GM21786 (cell line): ENCODE results near the gene SH3RF3.

ENCODE experiments used
- ATAC-seq: cut with Tn5 transposase; IDR thresholded peaks from one replicate; pipeline ENCODE4 v1.9.1; 2021; ENCODE audit not compliant: unreplicated experiment

The SH3RF3 gene

GRCh38 chr2:109347626-109348025 lies 218.6 kb downstream of the SH3RF3 start:
- ATAC-seq = no peak

- ATAC-seq = no peak
These were observed 219.2 kb downstream of the SH3RF3 start for GRCh38 chr2:109348190-109348589.

DNA sequence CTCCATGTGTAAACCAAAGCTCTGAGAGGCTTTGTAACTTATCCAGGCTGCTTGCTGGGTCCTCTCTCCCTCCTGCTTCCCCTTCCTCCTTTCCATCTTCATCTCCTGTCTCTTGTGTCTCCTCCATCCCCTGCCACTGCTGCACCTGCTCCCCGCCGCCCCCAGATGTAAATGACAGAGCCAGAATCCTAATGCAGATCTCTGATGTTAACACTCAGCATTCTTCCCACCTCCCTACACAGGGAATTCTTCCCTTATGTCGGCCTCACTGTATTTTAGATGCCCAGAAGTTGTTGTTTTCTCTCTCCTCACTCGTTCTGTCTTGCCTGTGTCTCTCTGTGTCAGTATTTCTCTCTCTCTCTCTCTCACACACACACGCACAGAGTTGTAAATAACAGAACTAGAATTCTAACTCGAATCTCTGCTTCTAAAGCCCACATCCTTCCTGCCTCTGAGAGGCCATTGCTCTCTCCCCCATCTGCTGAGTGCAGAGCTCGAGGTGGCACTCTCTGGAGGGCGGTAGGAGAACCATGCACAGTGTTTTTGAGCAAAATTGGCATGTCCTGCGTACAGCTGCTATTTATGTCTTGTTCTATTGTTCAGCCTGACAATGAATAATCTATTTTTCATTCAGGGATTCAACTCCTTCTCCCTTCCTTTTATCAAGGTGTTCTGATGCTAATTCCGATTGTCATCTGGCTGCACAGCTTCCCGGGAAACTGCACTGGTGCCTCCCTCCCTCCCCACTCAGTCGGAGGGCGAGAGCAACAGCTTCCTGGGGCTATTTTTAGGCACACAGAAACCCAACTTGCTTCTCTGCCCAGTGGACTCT lies 219.9 kb downstream of the SH3RF3 start:
- peak; percentile 70 for ATAC-seq

- ATAC-seq = no peak
These were observed 220.8 kb downstream of the SH3RF3 start for GRCh38 chr2:109349503-109350465.

- no peak for ATAC-seq
These were observed 221.5 kb downstream of the SH3RF3 start for GRCh38 chr2:109350526-109350925.

- ATAC-seq = no peak
These were observed 222.3 kb downstream of the SH3RF3 start for GRCh38 chr2:109351164-109351756.

DNA sequence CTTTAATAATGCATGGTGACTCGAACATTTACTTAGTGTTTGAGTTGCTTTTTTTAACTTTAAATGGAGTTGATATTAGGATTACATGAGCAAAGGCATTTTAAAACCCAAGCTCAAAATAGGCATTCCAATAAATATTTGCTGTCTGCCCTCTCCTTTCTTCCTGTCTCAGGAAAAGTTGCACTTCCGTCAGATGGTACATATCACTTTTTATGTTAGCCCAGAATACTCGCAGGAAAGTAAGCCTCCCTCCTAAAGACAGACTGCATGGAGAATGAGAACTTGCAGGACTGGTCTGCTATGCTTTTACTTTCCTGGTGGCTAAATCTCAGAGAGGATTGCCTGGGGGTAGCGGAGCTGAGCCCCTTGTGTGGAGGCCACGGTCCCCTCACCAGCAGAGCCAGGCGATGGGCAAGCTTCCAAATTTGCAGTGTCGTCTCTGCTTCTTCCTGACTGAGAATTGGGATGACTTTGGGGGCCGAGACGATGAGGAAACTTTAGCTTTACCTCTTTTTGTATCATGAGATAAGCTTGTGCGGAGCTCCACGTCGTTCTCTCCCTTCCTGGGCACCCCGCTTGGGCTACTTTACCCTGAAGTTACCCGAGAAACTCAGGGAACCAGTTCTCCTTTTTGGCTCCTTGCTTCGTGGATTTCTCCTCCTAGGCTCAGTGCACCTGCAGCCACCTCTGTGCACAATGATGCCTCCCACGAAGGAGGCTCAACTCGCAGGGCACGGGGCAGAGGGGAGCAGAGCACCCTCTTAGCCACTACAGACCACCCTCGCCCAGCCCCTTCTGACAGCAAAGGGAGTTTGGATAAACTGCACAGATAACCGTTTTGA lies 223.3 kb downstream of the SH3RF3 start:
- no peak for ATAC-seq

DNA sequence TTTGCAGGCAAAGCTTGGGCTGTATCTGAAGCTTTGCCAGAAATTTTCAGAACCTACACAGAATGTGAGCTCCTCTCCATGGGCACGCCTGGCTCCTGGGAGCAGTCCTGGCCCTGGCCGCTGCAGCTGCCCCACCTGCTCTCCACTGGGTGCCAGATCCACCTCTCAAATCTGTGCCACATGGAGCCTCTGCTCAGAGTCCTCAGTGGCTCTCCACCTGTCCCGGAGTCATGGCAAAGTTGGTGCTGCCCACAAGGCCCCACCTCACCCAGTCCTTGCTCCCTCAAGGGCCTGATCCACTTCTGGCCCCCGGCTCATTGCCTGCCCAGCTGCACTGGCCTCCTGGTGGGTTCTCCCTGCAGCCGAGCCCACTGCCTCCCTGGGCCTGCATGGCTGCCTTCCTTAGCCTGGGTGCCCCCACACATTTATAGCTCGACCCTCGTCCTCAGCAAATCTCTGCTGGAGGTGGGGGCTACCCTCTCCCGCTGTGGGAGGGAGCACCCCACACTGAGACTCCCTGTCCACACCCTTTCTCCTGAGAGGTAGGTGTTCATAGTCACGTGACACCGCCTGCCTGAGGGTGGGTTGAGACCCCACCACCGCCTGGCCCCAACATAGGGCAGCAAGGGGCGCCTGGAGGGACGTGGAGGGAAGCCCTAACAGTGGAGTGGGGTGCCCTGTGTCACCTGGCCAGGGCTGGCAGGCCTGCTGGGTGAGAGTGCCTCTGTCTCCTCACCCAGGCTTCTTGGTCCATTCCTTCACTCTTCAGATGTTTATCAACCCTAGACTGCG lies 224.1 kb downstream of the SH3RF3 start:
- no peak for ATAC-seq

DNA sequence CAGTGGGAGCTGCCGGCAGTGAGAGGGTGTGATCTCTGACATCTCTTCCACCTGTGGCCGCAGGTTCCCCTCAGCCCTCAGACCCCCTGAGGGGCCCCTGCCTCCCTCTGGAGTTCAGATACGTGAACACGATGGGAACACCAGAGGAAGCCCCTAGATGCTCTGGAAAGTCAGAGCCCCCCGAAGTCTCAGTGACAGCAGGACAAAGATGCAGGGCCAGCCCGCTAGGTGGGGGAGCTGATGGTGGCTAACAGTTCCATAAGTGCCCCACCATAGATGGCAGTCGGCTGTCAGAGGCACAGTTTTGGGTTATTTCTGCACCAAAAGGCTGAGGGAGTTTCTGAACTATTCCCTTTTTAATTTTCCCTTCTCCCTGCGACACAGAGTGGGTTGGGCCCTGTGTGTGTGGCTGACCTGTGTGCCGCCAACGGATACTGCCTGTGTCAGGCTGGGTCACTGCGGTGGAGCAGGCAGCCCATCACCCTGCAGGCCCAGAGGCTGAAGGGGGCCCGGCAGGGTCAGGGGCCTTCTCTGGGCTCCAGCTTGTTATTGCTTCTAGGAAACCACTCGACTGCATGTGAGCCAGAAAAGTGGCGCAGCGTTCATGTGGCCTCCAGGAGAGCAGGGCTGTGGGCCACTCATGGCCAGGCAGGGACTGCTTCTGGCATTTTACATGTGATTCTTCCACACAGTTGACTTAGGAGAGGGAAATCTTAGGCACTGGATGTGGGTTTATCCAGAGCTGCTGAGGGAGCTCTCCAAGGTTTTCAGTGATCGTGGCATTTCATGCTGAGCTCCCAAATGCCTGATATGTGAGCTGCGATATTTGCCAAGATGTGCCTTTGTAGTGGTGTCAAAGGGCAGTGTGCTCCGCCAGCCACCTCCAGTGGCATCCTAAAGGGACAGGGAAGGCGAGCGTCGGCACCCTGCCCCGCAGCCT lies 225.1 kb downstream of the SH3RF3 start:
- ATAC-seq = no peak

- ATAC-seq = no peak
These were observed 226.3 kb downstream of the SH3RF3 start for GRCh38 chr2:109355192-109355843.

- no peak for ATAC-seq
These were observed 227.5 kb downstream of the SH3RF3 start for GRCh38 chr2:109356324-109357035.

- no peak for ATAC-seq
These were observed 235.2 kb downstream of the SH3RF3 start for GRCh38 chr2:109364217-109364616.

GRCh38 chr2:109365131-109365530 lies 236.1 kb downstream of the SH3RF3 start:
- ATAC-seq = no peak

GRCh38 chr2:109367683-109368082 lies 238.7 kb downstream of the SH3RF3 start:
- no peak for ATAC-seq

- no peak for ATAC-seq
These were observed 239.8 kb downstream of the SH3RF3 start for GRCh38 chr2:109368798-109369197.

- ATAC-seq = no peak
These were observed 240.7 kb downstream of the SH3RF3 start for GRCh38 chr2:109369671-109370191.

GRCh38 chr2:109370399-109371035 lies 241.5 kb downstream of the SH3RF3 start:
- ATAC-seq = no peak
